ENCODE data around the gene GPR82. TPM values are rescaled to one million over a fixed set of nuclear protein-coding genes. Genes with fewer than 3 reads are reported as not detected.

The GPR82 gene
- polyA plus RNA-seq, 1 donor (not counting 4 experiments of a cell fraction or from before 2014, with no cell fraction given): not detected

DNA sequence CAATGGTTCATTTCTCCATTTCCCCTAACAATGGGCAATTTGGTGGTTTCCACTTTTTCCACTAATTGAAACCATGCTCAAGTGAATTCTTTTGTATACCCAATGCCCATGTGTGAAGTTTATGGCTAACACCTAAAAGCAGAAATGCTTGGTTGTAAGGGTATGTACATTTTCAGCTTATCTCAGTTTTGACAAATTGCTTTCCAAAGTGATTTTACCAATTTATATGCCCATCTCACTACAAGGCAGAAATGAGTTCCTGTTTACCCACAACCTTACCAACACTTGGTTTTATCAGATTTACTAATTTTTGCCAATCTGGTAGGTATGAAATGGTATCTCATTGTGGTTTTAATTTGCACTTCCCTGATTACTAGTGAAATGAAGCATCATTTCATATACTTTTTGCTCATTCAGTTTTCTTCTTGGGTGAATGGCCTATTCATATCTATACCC is 20.4 kb upstream of the GPR82 start:
- Histone ChIP-seq H3K4me1 (ENCODE audit: control insufficient read depth, extremely low read depth, insufficient read depth, low read length) (no peaks in the 10 kb centered on the region), H3K9ac (ENCODE audit: control insufficient read depth, extremely low read depth, insufficient read depth, low read length) (no peak overlapping the region), H3K27me3 (ENCODE audit: control insufficient read depth, extremely low read depth, insufficient read depth, low read length) (no peaks in the 10 kb centered on the region), H3K9me1 (ENCODE audit: control insufficient read depth, extremely low read depth, insufficient read depth, low read length) (no peaks in the 10 kb centered on the region), H3K79me2 (ENCODE audit: control insufficient read depth, insufficient read depth, low read length) (no peaks in the 10 kb centered on the region), H4K20me1 (ENCODE audit: control insufficient read depth, extremely low read depth, insufficient read depth, low read length) (no peaks in the 10 kb centered on the region), H3K9me3 (ENCODE audit: control insufficient read depth, low read depth, low read length) (no peaks in the 10 kb centered on the region), H3K36me3 (ENCODE audit: control insufficient read depth in 2 of 2, extremely low read depth in 1 of 2, insufficient read depth in 2 of 2, low read length in 2 of 2) (no peaks in the 10 kb centered on the region), H3K4me3 (ENCODE audit: control insufficient read depth in 2 of 3, extremely low read depth in 1 of 3, insufficient read depth in 2 of 3, low read depth in 1 of 3, low read length in 3 of 3) (no peak overlapping the region), H2AFZ (ENCODE audit: control insufficient read depth, low read length) (no peak overlapping the region), H3K27ac (ENCODE audit: control insufficient read depth, insufficient read depth, low read length) (no peak overlapping the region), H3K4me2 (ENCODE audit: control insufficient read depth, extremely low read depth, insufficient read depth, low read depth, low read length) (no peak overlapping the region)
- FAIRE-seq (no peak), DNase-seq (ENCODE audit: low read depth, low spot score) (no peak)
- dilution Hi-C loops (cut with MboI; ENCODE audit: extremely low pct_ligation_motif_present, low sequenced_read_pairs): no loop called here
- TF ChIP-seq, protein P1, sequence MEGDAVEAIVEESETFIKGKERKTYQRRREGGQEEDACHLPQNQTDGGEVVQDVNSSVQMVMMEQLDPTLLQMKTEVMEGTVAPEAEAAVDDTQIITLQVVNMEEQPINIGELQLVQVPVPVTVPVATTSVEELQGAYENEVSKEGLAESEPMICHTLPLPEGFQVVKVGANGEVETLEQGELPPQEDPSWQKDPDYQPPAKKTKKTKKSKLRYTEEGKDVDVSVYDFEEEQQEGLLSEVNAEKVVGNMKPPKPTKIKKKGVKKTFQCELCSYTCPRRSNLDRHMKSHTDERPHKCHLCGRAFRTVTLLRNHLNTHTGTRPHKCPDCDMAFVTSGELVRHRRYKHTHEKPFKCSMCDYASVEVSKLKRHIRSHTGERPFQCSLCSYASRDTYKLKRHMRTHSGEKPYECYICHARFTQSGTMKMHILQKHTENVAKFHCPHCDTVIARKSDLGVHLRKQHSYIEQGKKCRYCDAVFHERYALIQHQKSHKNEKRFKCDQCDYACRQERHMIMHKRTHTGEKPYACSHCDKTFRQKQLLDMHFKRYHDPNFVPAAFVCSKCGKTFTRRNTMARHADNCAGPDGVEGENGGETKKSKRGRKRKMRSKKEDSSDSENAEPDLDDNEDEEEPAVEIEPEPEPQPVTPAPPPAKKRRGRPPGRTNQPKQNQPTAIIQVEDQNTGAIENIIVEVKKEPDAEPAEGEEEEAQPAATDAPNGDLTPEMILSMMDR (optimal IDR thresholded peaks at IDR 0.05 in 1 of 3, IDR thresholded peaks at IDR 0.05 in 1 of 3, conservative IDR thresholded peaks at IDR 0.05 in 1 of 3; ENCODE audit: extremely low read depth in 1 of 3, insufficient read depth in 2 of 3, low read length in 3 of 3): no peak
- no peak for TF ChIP-seq EZH2 (IDR thresholded peaks at IDR 0.05; ENCODE audit: low read length)

DNA sequence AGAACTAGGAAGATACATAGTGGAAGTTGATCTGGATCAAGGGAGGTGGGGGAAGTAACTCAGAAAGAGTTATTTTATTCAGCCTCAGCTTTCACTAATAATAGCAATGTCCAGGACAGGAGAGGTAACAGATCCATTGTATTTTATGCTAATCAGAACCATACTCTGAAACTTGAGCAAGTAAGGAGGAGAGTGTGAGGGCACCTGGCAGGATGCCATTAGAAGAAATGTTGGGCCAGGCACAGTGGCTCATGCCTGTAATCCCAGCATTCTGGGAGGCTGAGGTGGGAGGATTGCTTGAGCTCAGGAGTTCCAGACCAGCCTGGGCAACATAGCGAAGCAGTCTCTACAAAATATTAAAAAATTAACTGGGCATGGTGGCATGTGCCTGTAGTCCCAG is 18.9 kb upstream of the GPR82 start:
- Histone ChIP-seq H3K36me3 (ENCODE audit: control insufficient read depth in 2 of 2, extremely low read depth in 1 of 2, insufficient read depth in 2 of 2, low read length in 2 of 2) (no peaks in the 10 kb centered on the region), H3K4me2 (ENCODE audit: control insufficient read depth, extremely low read depth, insufficient read depth, low read depth, low read length) (no peak overlapping the region), H4K20me1 (ENCODE audit: control insufficient read depth, extremely low read depth, insufficient read depth, low read length) (no peaks in the 10 kb centered on the region), H3K4me3 (ENCODE audit: control insufficient read depth in 2 of 3, extremely low read depth in 1 of 3, insufficient read depth in 2 of 3, low read depth in 1 of 3, low read length in 3 of 3) (no peak overlapping the region), H3K27me3 (ENCODE audit: control insufficient read depth, extremely low read depth, insufficient read depth, low read length) (no peaks in the 10 kb centered on the region), H2AFZ (ENCODE audit: control insufficient read depth, low read length) (no peak overlapping the region), H3K27ac (ENCODE audit: control insufficient read depth, insufficient read depth, low read length) (no peak overlapping the region), H3K9me3 (ENCODE audit: control insufficient read depth, low read depth, low read length) (no peaks in the 10 kb centered on the region), H3K4me1 (ENCODE audit: control insufficient read depth, extremely low read depth, insufficient read depth, low read length) (no peaks in the 10 kb centered on the region), H3K9ac (ENCODE audit: control insufficient read depth, extremely low read depth, insufficient read depth, low read length) (no peak overlapping the region), H3K79me2 (ENCODE audit: control insufficient read depth, insufficient read depth, low read length) (no peaks in the 10 kb centered on the region), H3K9me1 (ENCODE audit: control insufficient read depth, extremely low read depth, insufficient read depth, low read length) (no peaks in the 10 kb centered on the region)
- DNase-seq (ENCODE audit: low read depth, low spot score) (no peak), FAIRE-seq (no peak)
- no peak for TF ChIP-seq EZH2 (IDR thresholded peaks at IDR 0.05; ENCODE audit: low read length)
- TF ChIP-seq, protein P1 (optimal IDR thresholded peaks at IDR 0.05 in 1 of 3, IDR thresholded peaks at IDR 0.05 in 1 of 3, conservative IDR thresholded peaks at IDR 0.05 in 1 of 3; ENCODE audit: extremely low read depth in 1 of 3, insufficient read depth in 2 of 3, low read length in 3 of 3): no peak
- dilution Hi-C loops (cut with MboI; ENCODE audit: extremely low pct_ligation_motif_present, low sequenced_read_pairs): no loop called here
